OCI-LY3 (cell line): Measurements from ENCODE around the gene REPS1.
"Not testable (repeated sequence)": the region's sequence is repeated elsewhere in the genome, so short reads cannot be mapped to it uniquely, and the experiment has no call there.

ENCODE experiments used
- H2AFZ ChIP-seq: fragments of 200-600, 300-600 bp; shearing (Covaris generic); 2 replicates; pipeline ENCODE4 v1.6.0; 2014; ENCODE audit warnings: antibody characterized with exemption, low read depth, low read length
- H3K27ac ChIP-seq: fragments of 200-600, 300-600 bp; sonication (generic); 2 replicates; pipeline ENCODE4 v1.5.1; 2014; ENCODE audit warnings: mild to moderate bottlenecking, low read length, moderate library complexity, mixed read lengths
- H3K27me3 ChIP-seq: fragments of 200-600, 300-600 bp; sonication (generic); 2 replicates; pipeline ENCODE4 v1.6.1; 2014; ENCODE audit warnings: low read depth, low read length, mixed read lengths
- H3K36me3 ChIP-seq: fragments of 200-600, 300-600 bp; sonication (generic); replicated peaks from 2 replicates; pipeline ENCODE3; 2014; ENCODE audit warnings: low read depth, low read length, mixed read lengths
- H3K4me1 ChIP-seq: fragments of 300-600, 200-600 bp; sonication (generic); 2 replicates; pipeline ENCODE4 v1.6.1; 2014; ENCODE audit warnings: low read length, mixed read lengths
- H3K4me2 ChIP-seq: fragments of 200-600, 300-600 bp; sonication (generic); 2 replicates; pipeline ENCODE4 v1.6.1; 2014; ENCODE audit warnings: low read length, mixed read lengths
- H3K4me3 ChIP-seq: fragments of 300-600, 200-600 bp; sonication (generic); 2 replicates; pipeline ENCODE4 v1.5.1; 2014; ENCODE audit warnings: antibody characterized with exemption, mild to moderate bottlenecking, low read length, moderate library complexity
- H3K79me2 ChIP-seq: fragments of 300-600, 200-600 bp; shearing (Covaris generic); 2 replicates; pipeline ENCODE4 v1.6.1; 2014; ENCODE audit warnings: mild to moderate bottlenecking, low read length, mixed read lengths
- H3K9ac ChIP-seq: fragments of 300-600, 200-600 bp; shearing (Covaris generic); 2 replicates; pipeline ENCODE4 v1.6.0; 2014; ENCODE audit warnings: mild to moderate bottlenecking, low read length, moderate library complexity
- H3K9me3 ChIP-seq: fragments of 200-600, 300-600 bp; shearing (Covaris generic); 2 replicates; pipeline ENCODE4 v1.6.1; 2014; ENCODE audit warnings: low read length, mixed read lengths; ENCODE audit not compliant: insufficient read depth
- H4K20me1 ChIP-seq: fragments of 200-600, 300-600 bp; sonication (generic); 2 replicates; pipeline ENCODE4 v1.6.1; 2016; ENCODE audit warnings: low read length, mixed read lengths; ENCODE audit not compliant: insufficient read depth
- CTCF ChIP-seq: fragments of 200-600, 300-600 bp; sonication (generic); IDR thresholded peaks from 2 replicates; pipeline ENCODE4 v1.5.1; 2014; ENCODE audit warnings: antibody characterized with exemption, low read length, low read depth
- EZH2phosphoT487 ChIP-seq: fragments of 200-600 bp; shearing (Covaris generic); IDR thresholded peaks from 2 replicates; pipeline ENCODE4 v1.6.1; 2018; ENCODE audit warnings: antibody characterized with exemption, mixed run types, low read depth

Gene REPS1

GRCh38 chr6:138945354-138945753 is 42.7 kb downstream of the REPS1 start:
- Histone ChIP-seq H3K4me3 (no peak overlapping the region), H2AFZ (no peak overlapping the region), H3K9ac (no peak overlapping the region), H3K9me3 (no peaks in the 10 kb centered on the region), H3K79me2 (peaks cover 6% of the 10 kb centered on the region; the same call in 1 of the 2 replicates), H4K20me1 (no peaks in the 10 kb centered on the region; the same call in 1 of the 2 replicates), H3K27me3 (no peaks in the 10 kb centered on the region), H3K27ac (no peak overlapping the region), H3K4me1 (no peaks in the 10 kb centered on the region), H3K4me2 (no peak overlapping the region), H3K36me3 (peaks cover 9% of the 10 kb centered on the region)
- no peak for TF ChIP-seq EZH2phosphoT487
- no peak for TF ChIP-seq CTCF

- Histone ChIP-seq H2AFZ (no peak overlapping the region), H3K9me3 (no peaks in the 10 kb centered on the region), H3K27me3 (no peaks in the 10 kb centered on the region), H3K79me2 (peaks cover 6% of the 10 kb centered on the region; the same call in 1 of the 2 replicates), H4K20me1 (no peaks in the 10 kb centered on the region; the same call in 1 of the 2 replicates), H3K9ac (no peak overlapping the region), H3K4me3 (no peak overlapping the region), H3K27ac (no peak overlapping the region), H3K4me2 (no peak overlapping the region), H3K36me3 (peaks cover 9% of the 10 kb centered on the region), H3K4me1 (no peaks in the 10 kb centered on the region)
- no peak for TF ChIP-seq CTCF
- TF ChIP-seq EZH2phosphoT487 = no peak
These were observed 43.6 kb downstream of the REPS1 start for GRCh38 chr6:138944412-138944811.

- peaks cover 12% of the 10 kb centered on the region for H3K36me3 ChIP-seq
- H3K4me1 ChIP-seq = no peaks in the 10 kb centered on the region
- H3K27me3 ChIP-seq = no peaks in the 10 kb centered on the region
- TF ChIP-seq CTCF (no peak), EZH2phosphoT487 (no peak)
- H3K4me2 ChIP-seq = no peak overlapping the region
- H3K9me3 ChIP-seq = no peaks in the 10 kb centered on the region
- no peak overlapping the region for H3K4me3 ChIP-seq
- H2AFZ ChIP-seq = no peak overlapping the region
- H4K20me1 ChIP-seq = no peaks in the 10 kb centered on the region; the same call in 1 of the 2 replicates
- H3K27ac ChIP-seq = no peak overlapping the region
- H3K79me2 ChIP-seq = no peaks in the 10 kb centered on the region
- no peak overlapping the region for H3K9ac ChIP-seq
These were observed 44.9 kb downstream of the REPS1 start for GRCh38 chr6:138943089-138943625.

- not testable (repeated sequence) for H2AFZ ChIP-seq, H3K4me3 ChIP-seq, H3K4me1 ChIP-seq, H3K9ac ChIP-seq, H4K20me1 ChIP-seq, H3K79me2 ChIP-seq, H3K4me2 ChIP-seq, H3K9me3 ChIP-seq, H3K27me3 ChIP-seq, H3K27ac ChIP-seq
- H3K36me3 ChIP-seq = peaks cover 18% of the 10 kb centered on the region
These were observed 51.2 kb downstream of the REPS1 start for GRCh38 chr6:138936873-138937272.
